Hepatocyte (in vitro differentiated cells): ENCODE measurements around the gene SOST. TPM values are rescaled to one million over a fixed set of nuclear protein-coding genes. Genes with fewer than 3 reads are reported as not detected.

Experiments
- DNase-seq: peaks from one replicate; pipeline ENCODE4 v3.0.0-alpha.2; 2016; ENCODE audit warnings: low spot score
- H2AFZ ChIP-seq: fragments of 200-600 bp; sonication (generic); 2 replicates; pipeline ENCODE4 v1.6.0; 2016; ENCODE audit warnings: antibody characterized with exemption, mild to moderate bottlenecking
- H3K27ac ChIP-seq: fragments of 200-600 bp; sonication (generic); 2 replicates; pipeline ENCODE4 v1.5.1; 2016; ENCODE audit warnings: mild to moderate bottlenecking
- H3K27me3 ChIP-seq: fragments of 200-600 bp; sonication (generic); 2 replicates; pipeline ENCODE4 v1.6.1; 2016
- H3K36me3 ChIP-seq: fragments of 200-600 bp; sonication (generic); replicated peaks from 2 replicates; pipeline ENCODE4 v1.5.1; 2016; ENCODE audit warnings: low read depth; ENCODE audit not compliant: insufficient read depth
- H3K4me1 ChIP-seq: fragments of 200-600 bp; sonication (generic); 2 replicates; pipeline ENCODE4 v1.5.1; 2016; ENCODE audit warnings: mild to moderate bottlenecking, moderate library complexity; ENCODE audit not compliant: insufficient read depth
- H3K4me2 ChIP-seq: fragments of 200-600 bp; sonication (generic); 2 replicates; pipeline ENCODE4 v1.6.0; 2016
- H3K4me3 ChIP-seq: fragments of 200-600 bp; sonication (generic); 2 replicates; pipeline ENCODE4 v1.5.1; 2016; ENCODE audit warnings: mild to moderate bottlenecking
- H3K79me2 ChIP-seq: fragments of 200-600 bp; sonication (generic); 2 replicates; pipeline ENCODE4 v1.6.0; 2017; ENCODE audit warnings: mild to moderate bottlenecking
- H3K9me2 ChIP-seq: fragments of 200-600 bp; sonication (generic); replicated peaks from 2 replicates; pipeline ENCODE4 v1.6.0; 2017; ENCODE audit warnings: mild to moderate bottlenecking; ENCODE audit not compliant: insufficient read depth
- H3K9me3 ChIP-seq: fragments of 200-600 bp; sonication (generic); 2 replicates; pipeline ENCODE4 v1.5.1; 2016; ENCODE audit warnings: low read depth, mild to moderate bottlenecking
- H4K20me1 ChIP-seq: fragments of 200-600 bp; sonication (generic); 2 replicates; pipeline ENCODE4 v1.6.0; 2016; ENCODE audit warnings: mild to moderate bottlenecking; ENCODE audit not compliant: insufficient read depth, poor library complexity, severe bottlenecking
- EZH2 ChIP-seq: fragments of 200-600 bp; sonication (generic); IDR thresholded peaks from 2 replicates; pipeline ENCODE4 v1.6.1; 2016; ENCODE audit warnings: antibody characterized with exemption, mild to moderate bottlenecking, borderline replicate concordance
- EZH2phosphoT487 ChIP-seq: fragments of 200-600 bp; sonication (generic); IDR thresholded peaks from one replicate; pipeline ENCODE4 v1.6.1; 2018; ENCODE audit warnings: antibody characterized with exemption, mild to moderate bottlenecking, low read depth, moderate library complexity; ENCODE audit not compliant: unreplicated experiment, severe bottlenecking
- WGBS: methylation state at CpG from one replicate; pipeline ENCODE4 v1.1.6; 2016; ENCODE audit warnings: low lambda C conversion rate; ENCODE audit errors: missing lambda C conversion rate; 5-methylcytosine and 5-hydroxymethylcytosine counted together
- polyA plus RNA-seq: library from polyadenylated mRNA; unstranded; fragments of >200 nt; fragmentation: Nextera tagmentation; extraction: Ambion mirVana; gene quantifications from 2 replicates; pipeline ENCODE4 v1.2.1, GENCODE V29; 2016
- total RNA-seq: library from RNA; depleted of rRNA; stranded (reverse); fragments of >200 nt; gene quantifications from 2 replicates; pipeline ENCODE4 v1.2.3, GENCODE V29; 2014
- TF ChIP-seq, protein P1 (sequence below): fragments of 200-600 bp; sonication (generic); IDR thresholded peaks from 2 replicates; pipeline ENCODE4 v1.5.1; 2016; ENCODE audit warnings: antibody characterized with exemption, mild to moderate bottlenecking; ENCODE audit not compliant: poor library complexity

Gene SOST
- total and polyA plus RNA-seq, 2 experiments from 2014 or later = not detected

DNA sequence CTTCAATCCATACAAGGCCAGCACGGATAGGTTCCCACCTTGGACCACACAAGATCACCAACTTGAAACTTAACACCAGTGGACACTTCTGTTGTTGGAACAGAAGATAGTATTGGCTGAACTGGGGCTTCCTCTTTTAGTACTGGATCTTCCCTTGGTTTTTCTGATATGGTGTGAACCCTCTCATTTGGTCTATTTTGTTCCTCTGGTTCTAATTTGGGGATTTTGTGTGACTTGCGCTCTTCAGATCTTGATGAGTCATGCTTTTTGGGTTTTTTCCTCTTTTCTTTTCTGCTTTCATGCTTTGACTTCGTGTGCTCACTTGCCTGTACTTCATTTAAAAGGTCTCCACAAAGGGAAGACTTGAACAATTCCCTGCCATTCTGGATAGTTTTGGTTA lies 39.0 kb downstream of the SOST start:
- H3K4me3 ChIP-seq = no peak overlapping the region
- DNase-seq = no peak
- no peak overlapping the region for H3K4me2 ChIP-seq
- H3K79me2 ChIP-seq = no peaks in the 10 kb centered on the region
- no peak overlapping the region for H2AFZ ChIP-seq
- H3K36me3 ChIP-seq = no peaks in the 10 kb centered on the region
- H3K27ac ChIP-seq = no peak overlapping the region
- no peaks in the 10 kb centered on the region for H3K4me1 ChIP-seq
- no peaks in the 10 kb centered on the region for H3K9me2 ChIP-seq
- TF ChIP-seq EZH2 = no peak
- WGBS = 94% methylated on average over 3 of the region's 3 CpGs
- no peaks in the 10 kb centered on the region for H4K20me1 ChIP-seq
- no peaks in the 10 kb centered on the region for H3K9me3 ChIP-seq
- peaks cover 3% of the 10 kb centered on the region for H3K27me3 ChIP-seq

DNA sequence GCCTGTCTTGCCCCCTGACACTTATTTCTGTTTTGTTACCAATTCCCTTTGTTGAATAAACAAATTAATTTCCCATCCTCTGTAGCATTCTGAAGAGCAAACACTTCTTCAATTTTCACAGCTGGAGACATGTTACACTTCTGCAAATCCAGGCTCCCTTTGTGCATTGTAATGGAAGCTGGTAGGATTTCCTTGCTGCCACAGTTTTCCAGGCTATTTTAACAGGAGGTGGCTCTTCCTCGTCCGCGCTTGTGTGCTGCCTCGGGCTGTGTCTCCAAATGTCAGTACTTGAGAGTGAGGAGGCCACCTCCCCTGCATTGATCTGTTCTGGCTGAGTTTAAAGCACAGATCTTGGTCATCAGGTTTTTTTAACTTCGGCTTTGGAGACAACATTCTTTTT lies 40.0 kb downstream of the SOST start:
- Histone ChIP-seq H3K4me1 (no peaks in the 10 kb centered on the region), H3K79me2 (no peaks in the 10 kb centered on the region), H3K27me3 (peaks cover 10% of the 10 kb centered on the region), H3K27ac (no peak overlapping the region), H3K4me2 (no peak overlapping the region), H3K9me2 (no peaks in the 10 kb centered on the region), H3K9me3 (no peaks in the 10 kb centered on the region), H3K4me3 (no peak overlapping the region), H2AFZ (no peak overlapping the region), H4K20me1 (no peaks in the 10 kb centered on the region), H3K36me3 (no peaks in the 10 kb centered on the region)
- WGBS = 39% methylated on average over 5 of the region's 5 CpGs
- DNase-seq = no peak
- TF ChIP-seq, protein P1, sequence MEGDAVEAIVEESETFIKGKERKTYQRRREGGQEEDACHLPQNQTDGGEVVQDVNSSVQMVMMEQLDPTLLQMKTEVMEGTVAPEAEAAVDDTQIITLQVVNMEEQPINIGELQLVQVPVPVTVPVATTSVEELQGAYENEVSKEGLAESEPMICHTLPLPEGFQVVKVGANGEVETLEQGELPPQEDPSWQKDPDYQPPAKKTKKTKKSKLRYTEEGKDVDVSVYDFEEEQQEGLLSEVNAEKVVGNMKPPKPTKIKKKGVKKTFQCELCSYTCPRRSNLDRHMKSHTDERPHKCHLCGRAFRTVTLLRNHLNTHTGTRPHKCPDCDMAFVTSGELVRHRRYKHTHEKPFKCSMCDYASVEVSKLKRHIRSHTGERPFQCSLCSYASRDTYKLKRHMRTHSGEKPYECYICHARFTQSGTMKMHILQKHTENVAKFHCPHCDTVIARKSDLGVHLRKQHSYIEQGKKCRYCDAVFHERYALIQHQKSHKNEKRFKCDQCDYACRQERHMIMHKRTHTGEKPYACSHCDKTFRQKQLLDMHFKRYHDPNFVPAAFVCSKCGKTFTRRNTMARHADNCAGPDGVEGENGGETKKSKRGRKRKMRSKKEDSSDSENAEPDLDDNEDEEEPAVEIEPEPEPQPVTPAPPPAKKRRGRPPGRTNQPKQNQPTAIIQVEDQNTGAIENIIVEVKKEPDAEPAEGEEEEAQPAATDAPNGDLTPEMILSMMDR = no peak
- no peak for TF ChIP-seq EZH2phosphoT487
- no peak for TF ChIP-seq EZH2

DNA sequence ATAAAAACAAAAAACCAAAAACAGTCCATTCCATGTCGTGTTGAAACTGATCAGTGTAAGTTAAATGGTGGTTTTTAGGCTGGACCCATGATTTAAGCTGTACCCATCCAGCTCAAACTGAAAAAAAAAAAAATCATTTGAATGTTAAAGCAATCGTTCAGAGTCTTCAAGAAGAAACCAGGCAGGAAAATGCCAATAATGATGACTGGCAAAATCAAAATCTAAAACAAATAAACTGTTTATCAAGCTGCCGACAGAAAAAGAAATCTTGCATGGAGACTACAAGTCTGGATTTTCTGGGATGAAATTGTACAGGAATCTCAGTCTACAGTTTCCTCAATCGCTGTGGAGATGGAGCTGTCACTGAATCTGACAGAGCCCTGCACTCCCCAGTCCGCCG lies 40.7 kb downstream of the SOST start:
- Histone ChIP-seq H3K36me3 (no peaks in the 10 kb centered on the region), H3K9me2 (no peaks in the 10 kb centered on the region), H4K20me1 (no peaks in the 10 kb centered on the region), H3K79me2 (no peaks in the 10 kb centered on the region), H3K9me3 (no peaks in the 10 kb centered on the region), H2AFZ (no peak overlapping the region), H3K27ac (no peak overlapping the region), H3K4me3 (no peak overlapping the region), H3K4me2 (no peak overlapping the region), H3K4me1 (no peaks in the 10 kb centered on the region), H3K27me3 (peaks cover 10% of the 10 kb centered on the region)
- DNase-seq = no peak
- 72% methylated on average over 6 of the region's 6 CpGs for WGBS
- TF ChIP-seq, protein P1 = no peak
- TF ChIP-seq EZH2 (no peak), EZH2phosphoT487 (no peak)

DNA sequence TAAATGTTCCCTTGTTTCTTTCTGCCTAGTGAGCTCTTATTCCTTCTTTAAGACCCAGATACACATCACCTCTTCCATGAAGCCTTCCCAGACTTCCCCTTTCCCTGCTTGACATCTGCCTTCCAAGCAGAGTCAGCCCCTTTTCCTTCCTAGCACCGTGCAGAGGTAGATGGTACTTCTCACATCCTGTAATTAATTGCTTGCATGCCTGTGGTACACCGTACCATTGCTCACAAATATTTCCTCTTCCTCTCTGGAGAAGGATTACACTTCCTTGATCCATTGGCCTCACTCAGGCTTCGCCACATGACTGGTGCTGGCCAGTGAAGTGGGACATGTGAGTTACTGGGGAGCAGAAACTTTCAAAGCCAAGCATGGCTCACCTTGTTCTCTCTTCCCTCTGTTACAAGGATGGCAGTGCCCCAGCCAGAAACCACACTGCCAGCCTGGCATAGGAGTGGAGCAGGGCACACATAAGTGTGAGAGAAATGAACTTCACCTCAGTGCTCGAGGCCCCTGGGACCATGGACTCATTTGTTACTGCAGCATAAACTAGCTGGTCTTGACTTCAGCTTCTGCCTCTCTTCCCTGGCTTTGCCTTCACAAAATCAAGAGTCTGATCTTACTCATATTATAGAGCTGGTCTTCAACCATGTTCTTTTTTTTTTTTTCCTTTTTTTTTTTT lies 44.0 kb downstream of the SOST start:
- H3K27ac ChIP-seq = no peak overlapping the region
- no peak overlapping the region for H3K4me3 ChIP-seq
- peak overlapping the region; percentile 98 for H3K4me2 ChIP-seq
- H2AFZ ChIP-seq = no peak overlapping the region
- TF ChIP-seq EZH2phosphoT487 (no peak), EZH2 (no peak)
- DNase-seq = no peak
- WGBS = 84% methylated on average over 4 of the region's 4 CpGs
- peaks cover 10% of the 10 kb centered on the region for H3K27me3 ChIP-seq
- no peaks in the 10 kb centered on the region for H3K36me3 ChIP-seq
- H3K9me2 ChIP-seq = no peaks in the 10 kb centered on the region
- no peaks in the 10 kb centered on the region for H3K79me2 ChIP-seq
- H4K20me1 ChIP-seq = no peaks in the 10 kb centered on the region
- H3K4me1 ChIP-seq = no peaks in the 10 kb centered on the region
- no peaks in the 10 kb centered on the region for H3K9me3 ChIP-seq
